PC-9 (cell line): Measurements from ENCODE around the gene CENPB.

ENCODE experiments used
- CTCF ChIP-seq: fragments of 200-600 bp; sonication (generic); conservative IDR thresholded peaks from 2 replicates; pipeline ENCODE4 v1.6.1; 2017; ENCODE audit warnings: mixed run types, antibody characterized with exemption, mild to moderate bottlenecking, moderate library complexity
- EZH2 ChIP-seq: fragments of 200-600 bp; sonication (generic); IDR thresholded peaks from 2 replicates; pipeline ENCODE4 v1.8.0; 2017; ENCODE audit warnings: antibody characterized with exemption, low read depth

- TF ChIP-seq CTCF, result no peak
- TF ChIP-seq EZH2, result no peak
These were observed 41.5 kb downstream of the CENPB start for GRCh38 chr20:3744806-3745685.
